ENCODE measurements around the gene ZNF641. TPM values are rescaled to one million over a fixed set of nuclear protein-coding genes. Genes with fewer than 3 reads are reported as not detected.
"Not testable (repeated sequence)": the region's sequence is repeated elsewhere in the genome, so short reads cannot be mapped to it uniquely, and the experiment has no call there.

The ZNF641 gene
- total and polyA plus RNA-seq, 2 donors from 2014 or later = 7.7 to 23.8 TPM

- no peaks in the 10 kb centered on the region for H3K4me1 ChIP-seq (ENCODE audit: control insufficient read depth in 2 of 3, insufficient read depth in 2 of 3, low read depth in 1 of 3, low read length in 3 of 3)
- intact Hi-C loops (cut with DNase I) = no loop called here
- no peaks in the 10 kb centered on the region for H3K27me3 ChIP-seq (ENCODE audit: control insufficient read depth, insufficient read depth, low read length)
- TF ChIP-seq CTCF (IDR thresholded peaks at IDR 0.05; ENCODE audit: borderline replicate concordance, extremely low read depth, insufficient read depth) = no peak
- H3K9ac ChIP-seq (ENCODE audit: low read length in 3 of 3) = no peak overlapping the region
- H3K36me3 ChIP-seq (ENCODE audit: control insufficient read depth in 2 of 3, insufficient read depth in 3 of 3, low read length in 3 of 3) = no peaks in the 10 kb centered on the region
- H3K4me3 ChIP-seq (ENCODE audit: low read length in 3 of 3) = no peak overlapping the region
- H3K27ac ChIP-seq (ENCODE audit: low read depth in 2 of 2, low read length in 2 of 2) = no peak overlapping the region
- FAIRE-seq (no peak), DNase-seq (no peak)
- no peaks in the 10 kb centered on the region for H3K9me3 ChIP-seq (ENCODE audit: control insufficient read depth in 2 of 3, insufficient read depth in 1 of 3, low read length in 3 of 3)
These were observed 14.7 kb downstream of the ZNF641 start for GRCh38 chr12:48336061-48336460.

GRCh38 chr12:48334808-48335207 lies 15.9 kb downstream of the ZNF641 start:
- Histone ChIP-seq H3K27ac (ENCODE audit: low read depth in 2 of 2, low read length in 2 of 2) (no peak overlapping the region), H3K4me3 (ENCODE audit: low read length in 3 of 3) (no peak overlapping the region), H3K4me1 (ENCODE audit: control insufficient read depth in 2 of 3, insufficient read depth in 2 of 3, low read depth in 1 of 3, low read length in 3 of 3) (no peaks in the 10 kb centered on the region), H3K36me3 (ENCODE audit: control insufficient read depth in 2 of 3, insufficient read depth in 3 of 3, low read length in 3 of 3) (no peaks in the 10 kb centered on the region), H3K27me3 (ENCODE audit: control insufficient read depth, insufficient read depth, low read length) (no peaks in the 10 kb centered on the region), H3K9me3 (ENCODE audit: control insufficient read depth in 2 of 3, insufficient read depth in 1 of 3, low read length in 3 of 3) (no peaks in the 10 kb centered on the region), H3K9ac (ENCODE audit: low read length in 3 of 3) (no peak overlapping the region)
- DNase-seq (no peak), FAIRE-seq (no peak)
- intact Hi-C loops (cut with DNase I) = no loop called here
- no peak for TF ChIP-seq CTCF (IDR thresholded peaks at IDR 0.05; ENCODE audit: borderline replicate concordance, extremely low read depth, insufficient read depth)

- H3K36me3 ChIP-seq (ENCODE audit: control insufficient read depth in 2 of 3, insufficient read depth in 3 of 3, low read length in 3 of 3); H3K27ac ChIP-seq (ENCODE audit: low read depth in 2 of 2, low read length in 2 of 2); H3K27me3 ChIP-seq (ENCODE audit: control insufficient read depth, insufficient read depth, low read length); intact Hi-C loops (cut with DNase I); H3K9me3 ChIP-seq (ENCODE audit: control insufficient read depth in 2 of 3, insufficient read depth in 1 of 3, low read length in 3 of 3); H3K9ac ChIP-seq (ENCODE audit: low read length in 3 of 3); H3K4me3 ChIP-seq (ENCODE audit: low read length in 3 of 3); FAIRE-seq; H3K4me1 ChIP-seq (ENCODE audit: control insufficient read depth in 2 of 3, insufficient read depth in 2 of 3, low read depth in 1 of 3, low read length in 3 of 3); DNase-seq: not testable (repeated sequence)
These were observed 17.0 kb downstream of the ZNF641 start for GRCh38 chr12:48333680-48334079.

GRCh38 chr12:48331399-48331798 lies 19.3 kb downstream of the ZNF641 start:
- Histone ChIP-seq H3K4me3 (ENCODE audit: low read length in 3 of 3) (no peak overlapping the region), H3K4me1 (ENCODE audit: control insufficient read depth in 2 of 3, insufficient read depth in 2 of 3, low read depth in 1 of 3, low read length in 3 of 3) (no peaks in the 10 kb centered on the region), H3K9ac (ENCODE audit: low read length in 3 of 3) (no peak overlapping the region), H3K9me3 (ENCODE audit: control insufficient read depth in 2 of 3, insufficient read depth in 1 of 3, low read length in 3 of 3) (no peaks in the 10 kb centered on the region), H3K36me3 (ENCODE audit: control insufficient read depth in 2 of 3, insufficient read depth in 3 of 3, low read length in 3 of 3) (no peaks in the 10 kb centered on the region), H3K27me3 (ENCODE audit: control insufficient read depth, insufficient read depth, low read length) (no peaks in the 10 kb centered on the region), H3K27ac (ENCODE audit: low read depth in 2 of 2, low read length in 2 of 2) (no peak overlapping the region)
- no peak for TF ChIP-seq CTCF (IDR thresholded peaks at IDR 0.05; ENCODE audit: borderline replicate concordance, extremely low read depth, insufficient read depth)
- DNase-seq = no peak
- no peak for FAIRE-seq
- intact Hi-C loops (cut with DNase I) = no loop called here
